ENCODE data around the gene FAM76B. TPM values are rescaled to one million over a fixed set of nuclear protein-coding genes. Genes with fewer than 3 reads are reported as not detected.

Gene FAM76B
- total RNA-seq, 1 donor from 2014 or later = 49.8 TPM

DNA sequence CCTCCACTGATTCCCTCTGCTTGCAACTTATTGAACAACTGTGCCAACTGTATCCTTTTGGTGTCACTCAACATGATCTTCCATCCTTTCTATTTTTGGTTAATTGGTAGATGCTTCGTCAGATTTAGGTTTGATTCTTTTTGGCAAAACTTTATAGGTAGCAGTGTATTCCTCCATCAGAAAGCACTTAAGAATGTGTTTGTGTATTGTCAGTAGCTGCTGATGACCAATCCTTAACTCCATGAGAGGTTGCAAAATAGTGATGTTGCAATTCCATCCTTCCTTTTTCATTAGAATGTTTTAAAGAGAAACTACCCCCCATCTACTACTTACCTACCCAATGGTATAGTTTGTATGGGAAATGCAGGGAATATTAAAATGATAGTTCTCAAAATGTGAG is 22.1 kb downstream of the FAM76B start:
- H3K27ac Mint-ChIP-seq = no peak overlapping the region
- TF ChIP-seq, protein P1, sequence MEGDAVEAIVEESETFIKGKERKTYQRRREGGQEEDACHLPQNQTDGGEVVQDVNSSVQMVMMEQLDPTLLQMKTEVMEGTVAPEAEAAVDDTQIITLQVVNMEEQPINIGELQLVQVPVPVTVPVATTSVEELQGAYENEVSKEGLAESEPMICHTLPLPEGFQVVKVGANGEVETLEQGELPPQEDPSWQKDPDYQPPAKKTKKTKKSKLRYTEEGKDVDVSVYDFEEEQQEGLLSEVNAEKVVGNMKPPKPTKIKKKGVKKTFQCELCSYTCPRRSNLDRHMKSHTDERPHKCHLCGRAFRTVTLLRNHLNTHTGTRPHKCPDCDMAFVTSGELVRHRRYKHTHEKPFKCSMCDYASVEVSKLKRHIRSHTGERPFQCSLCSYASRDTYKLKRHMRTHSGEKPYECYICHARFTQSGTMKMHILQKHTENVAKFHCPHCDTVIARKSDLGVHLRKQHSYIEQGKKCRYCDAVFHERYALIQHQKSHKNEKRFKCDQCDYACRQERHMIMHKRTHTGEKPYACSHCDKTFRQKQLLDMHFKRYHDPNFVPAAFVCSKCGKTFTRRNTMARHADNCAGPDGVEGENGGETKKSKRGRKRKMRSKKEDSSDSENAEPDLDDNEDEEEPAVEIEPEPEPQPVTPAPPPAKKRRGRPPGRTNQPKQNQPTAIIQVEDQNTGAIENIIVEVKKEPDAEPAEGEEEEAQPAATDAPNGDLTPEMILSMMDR (IDR thresholded peaks at IDR 0.05; ENCODE audit: unreplicated experiment) = no peak
- DNase-seq (ENCODE audit: low spot score, unreplicated experiment) = no peak
- no peaks in the 10 kb centered on the region for H3K9me3 Mint-ChIP-seq (ENCODE audit: low read depth)
- no peak overlapping the region for H3K4me3 Mint-ChIP-seq (ENCODE audit: low read depth)
- no peaks in the 10 kb centered on the region for H3K27me3 Mint-ChIP-seq
- H3K36me3 Mint-ChIP-seq (ENCODE audit: insufficient read depth) = peaks cover 1% of the 10 kb centered on the region
- no peaks in the 10 kb centered on the region for H3K4me1 Mint-ChIP-seq (ENCODE audit: low read depth)

DNA sequence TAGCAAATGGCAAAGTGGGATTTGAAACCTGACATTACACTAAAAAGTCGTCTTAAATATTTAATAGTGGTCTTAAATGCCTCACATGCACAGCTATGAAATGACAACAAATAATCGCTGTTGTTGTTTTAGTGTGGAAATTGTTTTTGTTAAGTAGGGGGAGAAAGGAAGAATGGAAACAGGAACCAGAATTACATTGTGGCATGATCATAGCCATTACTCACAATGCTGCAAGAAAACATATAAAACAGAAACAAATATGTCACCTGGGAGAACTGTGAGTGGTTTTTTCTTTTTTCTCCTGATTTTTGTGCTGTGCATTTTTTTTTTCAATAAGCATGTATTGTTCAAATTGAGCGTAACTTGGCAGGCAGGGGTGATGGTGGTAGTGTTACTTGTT is 22.9 kb downstream of the FAM76B start:
- H3K36me3 Mint-ChIP-seq (ENCODE audit: insufficient read depth) = peaks cover 1% of the 10 kb centered on the region
- no peaks in the 10 kb centered on the region for H3K9me3 Mint-ChIP-seq (ENCODE audit: low read depth)
- H3K27ac Mint-ChIP-seq = no peak overlapping the region
- H3K4me1 Mint-ChIP-seq (ENCODE audit: low read depth) = no peaks in the 10 kb centered on the region
- no peaks in the 10 kb centered on the region for H3K27me3 Mint-ChIP-seq
- TF ChIP-seq, protein P1 (IDR thresholded peaks at IDR 0.05; ENCODE audit: unreplicated experiment) = no peak
- no peak for DNase-seq (ENCODE audit: low spot score, unreplicated experiment)
- no peak overlapping the region for H3K4me3 Mint-ChIP-seq (ENCODE audit: low read depth)

DNA sequence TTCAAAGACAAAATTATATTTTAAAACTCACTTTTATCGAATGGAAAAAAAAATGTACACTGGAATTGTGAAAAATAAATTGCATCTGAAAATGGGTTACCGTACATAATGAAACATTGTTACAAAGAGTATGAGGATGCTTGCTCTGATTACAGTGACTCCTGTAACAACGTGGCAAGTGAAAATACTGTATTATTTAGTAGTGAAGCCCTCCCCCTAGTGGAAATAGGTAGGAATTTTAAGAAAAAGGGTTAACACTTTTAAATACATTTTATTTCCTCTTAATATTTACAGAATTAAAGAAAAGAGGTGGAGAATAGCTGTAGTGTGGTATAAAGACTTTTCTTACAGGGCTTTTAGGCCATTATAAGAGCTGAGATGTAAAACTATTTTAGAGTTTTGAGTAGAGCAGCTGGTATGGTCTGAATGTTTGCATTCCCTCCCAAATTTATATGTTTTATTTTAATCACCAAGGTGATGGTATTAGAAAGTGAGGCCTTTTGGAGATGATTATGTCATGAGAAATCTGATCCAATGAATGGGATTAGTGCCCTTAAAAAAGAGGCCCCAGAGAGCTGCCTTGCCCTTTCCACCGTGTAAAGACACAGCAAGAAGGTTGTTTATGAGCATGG is 25.2 kb downstream of the FAM76B start:
- TF ChIP-seq, protein P1 (IDR thresholded peaks at IDR 0.05; ENCODE audit: unreplicated experiment) = peak; percentile 82
- Mint-ChIP-seq H3K27ac (no peak overlapping the region), H3K4me1 (ENCODE audit: low read depth) (no peaks in the 10 kb centered on the region), H3K9me3 (ENCODE audit: low read depth) (no peaks in the 10 kb centered on the region), H3K27me3 (no peaks in the 10 kb centered on the region), H3K4me3 (ENCODE audit: low read depth) (no peak overlapping the region), H3K36me3 (ENCODE audit: insufficient read depth) (no peaks in the 10 kb centered on the region)
- DNase-seq (ENCODE audit: low spot score, unreplicated experiment) = no peak

DNA sequence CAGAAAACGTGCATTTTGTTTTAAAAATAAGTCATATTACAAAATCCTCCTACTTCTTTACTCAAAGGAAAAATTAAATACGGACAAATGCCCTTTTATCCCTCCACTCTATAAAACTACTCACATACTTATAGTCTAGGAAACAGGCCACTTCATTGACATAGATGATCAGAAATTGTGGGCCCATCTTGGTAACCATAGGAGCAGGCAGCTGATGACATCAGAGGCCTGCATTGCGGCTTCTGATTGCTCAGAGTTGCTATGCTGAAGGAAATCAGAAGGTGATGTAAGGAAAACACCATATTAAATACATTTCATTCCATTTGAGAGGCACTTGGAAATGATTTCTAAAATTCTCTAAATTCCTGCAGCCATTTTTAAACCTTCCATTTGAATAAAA is 27.0 kb downstream of the FAM76B start:
- TF ChIP-seq, protein P1 (IDR thresholded peaks at IDR 0.05; ENCODE audit: unreplicated experiment) = no peak
- DNase-seq (ENCODE audit: low spot score, unreplicated experiment) = no peak
- H3K4me3 Mint-ChIP-seq (ENCODE audit: low read depth) = no peak overlapping the region
- no peak overlapping the region for H3K27ac Mint-ChIP-seq
- no peaks in the 10 kb centered on the region for H3K9me3 Mint-ChIP-seq (ENCODE audit: low read depth)
- no peaks in the 10 kb centered on the region for H3K27me3 Mint-ChIP-seq
- no peaks in the 10 kb centered on the region for H3K4me1 Mint-ChIP-seq (ENCODE audit: low read depth)
- H3K36me3 Mint-ChIP-seq (ENCODE audit: insufficient read depth) = no peaks in the 10 kb centered on the region

DNA sequence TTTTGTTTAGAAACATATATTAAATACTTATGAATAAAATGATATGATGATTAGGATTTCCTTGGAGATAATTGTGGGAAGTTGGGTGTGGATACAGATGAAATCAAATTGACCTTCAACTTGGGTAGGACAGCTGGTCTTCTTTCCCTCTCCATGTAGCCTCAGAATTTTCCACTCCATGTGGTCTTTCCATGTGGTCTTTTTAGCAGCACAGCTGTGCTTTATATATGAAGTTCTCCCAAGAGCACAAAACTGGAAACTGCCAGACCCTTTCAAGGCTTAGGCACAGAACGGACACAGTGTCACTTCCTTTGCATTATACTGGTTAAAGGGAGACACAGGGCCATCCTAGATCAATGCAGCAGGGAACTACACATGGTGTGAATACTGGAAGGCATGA is 28.6 kb downstream of the FAM76B start:
- no peak overlapping the region for H3K4me3 Mint-ChIP-seq (ENCODE audit: low read depth)
- DNase-seq (ENCODE audit: low spot score, unreplicated experiment) = no peak
- H3K27ac Mint-ChIP-seq = no peak overlapping the region
- no peaks in the 10 kb centered on the region for H3K9me3 Mint-ChIP-seq (ENCODE audit: low read depth)
- no peaks in the 10 kb centered on the region for H3K4me1 Mint-ChIP-seq (ENCODE audit: low read depth)
- no peaks in the 10 kb centered on the region for H3K36me3 Mint-ChIP-seq (ENCODE audit: insufficient read depth)
- TF ChIP-seq, protein P1 (IDR thresholded peaks at IDR 0.05; ENCODE audit: unreplicated experiment) = no peak
- no peaks in the 10 kb centered on the region for H3K27me3 Mint-ChIP-seq
